PC-9 (cell line): ENCODE results near the gene RGS6. TPM values are rescaled to one million over a fixed set of nuclear protein-coding genes. Genes with fewer than 3 reads are reported as not detected.

ENCODE experiments used
- BruUV-seq: library from RNA; stranded (reverse); fragments of 400-500 nt; replicated peaks from 2 replicates; lab custom pipeline; 2021; lab: Mats Ljungman, UMichigan
- CTCF ChIA-PET: fragments of 300-600 bp; sonication (Branson Sonifier 250); formaldehyde crosslinking; loops from one replicate; lab custom pipeline; 2022; ENCODE audit warnings: antibody characterized with exemption; lab: Charles Lee
- POLR2A ChIA-PET: fragments of 300-600 bp; sonication (Branson Sonifier 250); formaldehyde crosslinking; loops from one replicate; lab custom pipeline; 2022; ENCODE audit warnings: antibody characterized with exemption; ENCODE audit not compliant: unreplicated experiment; lab: Charles Lee
- DNase-seq, 2 experiments: peaks; one replicate each; pipeline versions ENCODE4 v3.0.0 to v3.0.0-alpha.2; 2015 to 2022; ENCODE audit warnings: mixed read lengths in 1 of 2
- H2AFZ ChIP-seq: fragments of 200-600 bp; sonication (generic); 2 replicates; pipeline ENCODE4 v1.8.1; 2017; ENCODE audit warnings: antibody characterized with exemption
- H3F3A ChIP-seq: fragments of 200-600 bp; sonication (generic); 2 replicates; pipeline ENCODE4 v1.8.1; 2017; ENCODE audit warnings: antibody characterized with exemption, mild to moderate bottlenecking, low read depth; ENCODE audit not compliant: insufficient read depth
- H3K27ac ChIP-seq: fragments of 200-600 bp; sonication (generic); 2 replicates; pipeline ENCODE4 v1.6.1; 2016; ENCODE audit warnings: mixed run types
- H3K27me3 ChIP-seq: fragments of 200-600 bp; sonication (generic); 2 replicates; pipeline ENCODE4 v1.6.1; 2016; ENCODE audit warnings: low read depth, mixed run types; ENCODE audit not compliant: insufficient read depth
- H3K36me3 ChIP-seq: fragments of 200-600 bp; sonication (generic); 2 replicates; pipeline ENCODE4 v1.6.1; 2016; ENCODE audit warnings: low read depth, mixed run types
- H3K4me1 ChIP-seq: fragments of 200-600 bp; sonication (generic); replicated peaks from 2 replicates; pipeline ENCODE4 v1.6.1; 2016; ENCODE audit warnings: mixed run types; ENCODE audit not compliant: insufficient read depth
- H3K4me2 ChIP-seq: fragments of 200-600 bp; sonication (generic); 2 replicates; pipeline ENCODE4 v1.6.1; 2017; ENCODE audit warnings: mixed run types
- H3K4me3 ChIP-seq: fragments of 200-600 bp; sonication (generic); 2 replicates; pipeline ENCODE4 v1.6.1; 2016; ENCODE audit warnings: mixed run types
- H3K79me2 ChIP-seq: fragments of 200-600 bp; sonication (generic); 2 replicates; pipeline ENCODE4 v1.6.1; 2017; ENCODE audit warnings: low read depth, mixed run types
- H3K9me2 ChIP-seq: fragments of 200-600 bp; sonication (generic); 2 replicates; pipeline ENCODE4 v1.8.1; 2017; ENCODE audit warnings: mild to moderate bottlenecking; ENCODE audit not compliant: insufficient read depth
- H3K9me3 ChIP-seq: fragments of 200-600 bp; sonication (generic); 2 replicates; pipeline ENCODE4 v1.8.1; 2016; ENCODE audit warnings: low read depth; ENCODE audit not compliant: insufficient read depth
- H4K20me1 ChIP-seq: fragments of 200-600 bp; sonication (generic); 2 replicates; pipeline ENCODE4 v1.8.1; 2017; ENCODE audit not compliant: insufficient read depth
- CTCF ChIP-seq: fragments of 200-600 bp; sonication (generic); conservative IDR thresholded peaks from 2 replicates; pipeline ENCODE4 v1.6.1; 2017; ENCODE audit warnings: mixed run types, antibody characterized with exemption, mild to moderate bottlenecking, moderate library complexity
- EZH2 ChIP-seq: fragments of 200-600 bp; sonication (generic); IDR thresholded peaks from 2 replicates; pipeline ENCODE4 v1.8.0; 2017; ENCODE audit warnings: antibody characterized with exemption, low read depth
- intact Hi-C: fragments of 100-400 bp; cut with micrococcal nuclease; formaldehyde crosslinking; loops from one replicate; pipeline ENCODE4 v1.10.0; 2022; ENCODE audit not compliant: unreplicated experiment
- total RNA-seq: library from RNA; stranded (reverse); gene quantifications from 2 replicates; pipeline ENCODE4 v1.2.3, GENCODE V29; 2021

The RGS6 gene
- total RNA-seq, 1 experiment from 2014 or later: not detected

DNA sequence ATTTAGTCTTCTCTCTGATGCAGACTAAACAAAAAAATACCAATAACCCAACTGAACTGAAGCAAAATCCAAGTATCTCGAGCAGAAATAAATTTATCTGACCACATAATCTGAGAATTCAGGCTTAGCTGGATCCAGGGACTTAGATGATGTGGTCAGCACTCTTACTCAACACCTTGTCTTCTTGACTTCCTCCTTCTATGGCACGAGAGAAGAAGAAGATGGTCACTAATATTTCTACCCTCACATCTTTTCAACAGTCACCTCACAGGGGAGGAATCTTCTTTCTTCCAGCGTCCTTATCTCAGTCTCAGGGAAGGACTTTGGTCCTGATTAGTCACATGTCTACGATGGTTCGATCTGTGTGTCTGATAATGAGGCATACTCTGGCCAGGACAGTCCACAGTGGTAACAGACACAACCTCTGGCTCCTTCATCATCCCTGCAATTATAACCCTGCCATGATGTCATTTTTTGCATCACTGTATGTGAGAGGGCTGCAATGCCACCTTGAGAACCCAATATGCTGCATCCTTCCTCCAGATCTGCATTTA lies 15.8 kb downstream of the RGS6 start:
- Histone ChIP-seq H3K4me1 (no peaks in the 10 kb centered on the region), H3K27ac (no peak overlapping the region), H3K79me2 (no peaks in the 10 kb centered on the region), H3K9me3 (no peaks in the 10 kb centered on the region), H3K4me3 (no peak overlapping the region), H3K27me3 (no peaks in the 10 kb centered on the region), H3F3A (no peaks in the 10 kb centered on the region), H3K36me3 (no peaks in the 10 kb centered on the region), H2AFZ (no peak overlapping the region), H3K4me2 (no peak overlapping the region), H4K20me1 (no peaks in the 10 kb centered on the region), H3K9me2 (0 out of 2 replicates have a peak, but pooled peaks cover 4% of the 10 kb centered on the region)
- ChIA-PET POLR2A (no interaction called here), CTCF (no interaction called here)
- TF ChIP-seq CTCF (no peak), EZH2 (no peak)
- intact Hi-C loops: no loop called here
- no TSS peak for BruUV-seq
- DNase-seq: no peak

DNA sequence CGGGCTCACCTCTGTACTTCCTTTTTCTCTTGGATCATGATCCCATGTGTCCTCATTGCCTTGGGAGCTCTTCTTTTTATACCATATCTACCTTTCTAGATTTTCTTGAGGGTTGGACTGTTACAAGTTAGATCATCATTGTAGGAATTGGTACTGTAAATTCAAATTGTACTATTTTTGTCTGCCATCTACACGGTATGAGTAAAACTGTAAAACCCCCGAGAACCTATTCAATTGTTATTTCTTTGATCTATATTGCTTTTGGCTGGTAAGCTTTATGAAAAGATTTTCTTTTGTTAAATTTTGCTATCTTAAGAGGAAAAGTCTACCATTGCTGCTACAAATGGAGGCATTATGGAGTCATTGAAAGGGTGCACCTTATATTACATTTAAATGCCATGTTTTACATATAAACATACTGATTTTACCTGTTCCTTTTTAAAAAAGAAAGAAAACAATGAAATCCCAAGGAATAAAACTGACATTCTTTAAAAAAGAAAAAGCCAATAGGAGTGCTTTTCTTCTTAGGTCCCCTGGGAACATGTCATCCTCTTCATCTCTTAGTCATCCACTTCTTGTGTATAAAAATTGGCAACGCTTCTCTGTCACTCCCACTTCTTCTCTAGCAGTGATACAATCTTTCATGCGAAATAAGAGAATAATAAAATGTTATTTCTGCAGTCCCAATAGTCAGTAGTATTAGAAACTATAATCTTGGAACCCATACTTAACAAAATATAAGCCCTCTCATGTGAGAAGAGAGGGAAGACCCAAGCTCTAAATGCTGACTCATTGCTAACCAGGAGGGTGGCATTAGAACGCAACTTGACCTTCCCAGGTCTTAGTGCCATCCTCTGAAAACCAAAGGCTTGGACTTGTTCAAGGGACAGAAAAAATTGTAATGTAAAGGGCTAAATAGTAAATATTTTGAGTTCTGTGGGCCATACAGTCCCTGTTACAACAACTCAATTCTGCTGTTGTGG lies 20.4 kb downstream of the RGS6 start:
- no peaks in the 10 kb centered on the region for H3K4me1 ChIP-seq
- no peak for TF ChIP-seq CTCF
- no peak for TF ChIP-seq EZH2
- no peaks in the 10 kb centered on the region for H3K36me3 ChIP-seq
- no peak overlapping the region for H3K4me2 ChIP-seq
- no peak for DNase-seq
- no peaks in the 10 kb centered on the region; the same call in 1 of the 2 replicates for H3K27me3 ChIP-seq
- POLR2A ChIA-PET: no interaction called here
- no peak overlapping the region for H3K4me3 ChIP-seq
- intact Hi-C loops: no loop called here
- no peak overlapping the region for H3K27ac ChIP-seq
- BruUV-seq: no TSS peak
- H2AFZ ChIP-seq: no peak overlapping the region
- 0 out of 2 replicates have a peak, but pooled peaks cover 4% of the 10 kb centered on the region for H3K9me2 ChIP-seq
- no peaks in the 10 kb centered on the region for H3K9me3 ChIP-seq
- H3F3A ChIP-seq: no peaks in the 10 kb centered on the region
- CTCF ChIA-PET: no interaction called here
- no peaks in the 10 kb centered on the region for H4K20me1 ChIP-seq
- no peaks in the 10 kb centered on the region for H3K79me2 ChIP-seq

GRCh38 chr14:71956920-71957563 lies 24.8 kb downstream of the RGS6 start:
- ChIA-PET POLR2A (no interaction called here), CTCF (no interaction called here)
- no peak for TF ChIP-seq CTCF
- no peak for TF ChIP-seq EZH2
- no peak for DNase-seq
- intact Hi-C loops: no loop called here
- Histone ChIP-seq H3K9me3 (no peaks in the 10 kb centered on the region), H3K4me3 (no peak overlapping the region), H3K4me2 (no peak overlapping the region), H4K20me1 (no peaks in the 10 kb centered on the region), H3K79me2 (no peaks in the 10 kb centered on the region), H3F3A (no peaks in the 10 kb centered on the region), H3K4me1 (no peaks in the 10 kb centered on the region), H3K36me3 (no peaks in the 10 kb centered on the region), H3K27me3 (peaks cover 4% of the 10 kb centered on the region), H3K27ac (no peak overlapping the region), H2AFZ (no peak overlapping the region), H3K9me2 (no peaks in the 10 kb centered on the region)
- no TSS peak for BruUV-seq
